Measurements from ENCODE around the gene GPR132. TPM values are rescaled to one million over a fixed set of nuclear protein-coding genes. Genes with fewer than 3 reads are reported as not detected.

Gene GPR132
- total and polyA plus RNA-seq, 2 donors (not counting 3 experiments of a cell fraction or from before 2014, with no cell fraction given): not detected

GRCh38 chr14:105085766-105086165 is 20.5 kb upstream of the GPR132 start:
- FAIRE-seq: no peak
- POLR2A ChIA-PET: interaction anchor here (0.7 kb wide), 1 partner anchor 221 kb away, joined by 4 read pairs; no protein-coding TSS in a partner anchor

More at GRCh38 chr14:105085766-105086165, 20.5 kb upstream of the GPR132 start:
- no peak overlapping the region for H3K9ac ChIP-seq (replicated peaks; ENCODE audit: extremely low read depth, insufficient read depth, low read length)
- CTCF ChIA-PET: interaction anchor here (0.7 to 2.8 kb wide), 7 partner anchors 25 to 317 kb away, joined by 3 to 16 read pairs (median 6); no protein-coding TSS in a partner anchor
- no peaks in the 10 kb centered on the region for H3K79me2 ChIP-seq (ENCODE audit: control insufficient read depth, insufficient read depth, low read length)
- no peak for TF ChIP-seq FOS (IDR thresholded peaks at IDR 0.05; ENCODE audit: borderline replicate concordance, insufficient read depth, low read length)
- TF ChIP-seq MYC (IDR thresholded peaks at IDR 0.05; ENCODE audit: low read depth, low read length): no peak
- TF ChIP-seq POLR2A (IDR thresholded peaks at IDR 0.05; ENCODE audit: low read depth, low read length): no peak
- TF ChIP-seq GATA2 (IDR thresholded peaks at IDR 0.05; ENCODE audit: insufficient read depth, insufficient read length, low read depth, low read length): no peak
- no peak for TF ChIP-seq CTCF (IDR thresholded peaks at IDR 0.05; ENCODE audit: extremely low read depth in 1 of 2, insufficient read depth in 1 of 2, low read depth in 1 of 2, low read length in 2 of 2)
- TF ChIP-seq MAX (IDR thresholded peaks at IDR 0.05; ENCODE audit: insufficient read depth, insufficient read length): no peak
- no peak for TF ChIP-seq POLR2AphosphoS5 (IDR thresholded peaks at IDR 0.05; ENCODE audit: insufficient read depth, low read depth, low read length)
- TF ChIP-seq JUN (IDR thresholded peaks at IDR 0.05; ENCODE audit: borderline replicate concordance, insufficient read depth, insufficient read length, low read depth): no peak
- TF ChIP-seq EZH2 (IDR thresholded peaks at IDR 0.05; ENCODE audit: borderline replicate concordance, low read depth, low read length, severe bottlenecking): no peak
- no peak overlapping the region for H2AFZ ChIP-seq (ENCODE audit: low read depth, low read length)
- no peak overlapping the region for H3K4me3 ChIP-seq (replicated peaks in 1 of 3; ENCODE audit: insufficient read depth in 1 of 3, low read depth in 1 of 3, low read length in 3 of 3)
- intact Hi-C loops (cut with micrococcal nuclease) (loop anchor here (1.0 kb wide), 1 partner anchor 152 kb away; no protein-coding TSS in a partner anchor), dilution Hi-C loops (cut with MboI; ENCODE audit: extremely low pct_ligation_motif_present, low sequenced_read_pairs) (no loop called here)
- no peaks in the 10 kb centered on the region for H3K9me1 ChIP-seq (replicated peaks; ENCODE audit: control insufficient read depth, extremely low read depth, insufficient read depth, low read length)
- DNase-seq (ENCODE audit: low read depth, low spot score): no peak
- H3K27ac ChIP-seq (ENCODE audit: insufficient read depth, low read depth, low read length): no peak overlapping the region
- no peaks in the 10 kb centered on the region for H4K20me1 ChIP-seq (replicated peaks; ENCODE audit: control insufficient read depth, extremely low read depth, insufficient read depth, low read length)
- H3K27me3 ChIP-seq (ENCODE audit: control insufficient read depth in 2 of 2, insufficient read depth in 2 of 2, low read length in 2 of 2): peaks cover 0 to 2% of the 10 kb centered on the region in 2 experiments
- H3K4me2 ChIP-seq (ENCODE audit: insufficient read depth, low read length): no peak overlapping the region
- H3K9me3 ChIP-seq (replicated peaks; ENCODE audit: control insufficient read depth, insufficient read depth, low read length): no peaks in the 10 kb centered on the region
- H3K4me1 ChIP-seq (ENCODE audit: control insufficient read depth, extremely low read depth, insufficient read depth, low read length): peaks cover 19% of the 10 kb centered on the region
- H3K36me3 ChIP-seq (ENCODE audit: control insufficient read depth in 2 of 2, extremely low read depth in 1 of 2, insufficient read depth in 2 of 2, low read length in 2 of 2): no peaks in the 10 kb centered on the region
- no TSS peak for BruUV-seq (replicated peaks)
